ENCODE results near the gene TRAPPC8. TPM values are rescaled to one million over a fixed set of nuclear protein-coding genes. Genes with fewer than 3 reads are reported as not detected.
"Not testable (repeated sequence)": the region's sequence is repeated elsewhere in the genome, so short reads cannot be mapped to it uniquely, and the experiment has no call there.

Gene TRAPPC8
- total RNA-seq, 1 donor from 2014 or later, result 37.3 TPM

DNA sequence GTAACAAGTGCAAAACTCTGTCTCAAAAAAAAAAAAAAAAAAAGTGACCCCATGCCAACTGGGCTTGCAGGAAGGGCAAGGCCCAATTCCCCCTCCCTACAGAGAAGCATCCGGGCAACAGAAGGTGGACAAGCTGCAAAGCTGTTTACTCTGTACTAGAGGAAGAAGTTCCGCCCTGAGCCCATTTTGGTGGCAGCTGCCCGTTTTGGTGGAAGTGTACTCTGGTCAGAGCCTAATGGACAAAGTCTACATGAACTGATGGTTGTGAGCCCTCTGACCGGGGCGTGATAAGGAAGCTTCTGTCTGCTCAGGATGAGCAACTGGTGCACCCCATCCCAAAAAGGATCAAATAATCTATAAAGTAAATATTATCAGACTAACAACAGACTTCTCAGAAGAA is 65.0 kb downstream of the TRAPPC8 start:
- no peak for DNase-seq (ENCODE audit: low read depth)

GRCh38 chr18:31876707-31877106 is 66.2 kb downstream of the TRAPPC8 start:
- peak; percentile 21 for DNase-seq (ENCODE audit: low read depth)

- no peak for DNase-seq (ENCODE audit: low read depth)
These were observed 67.6 kb downstream of the TRAPPC8 start for GRCh38 chr18:31875301-31875700.

- DNase-seq (ENCODE audit: low read depth), result no peak
These were observed 79.8 kb downstream of the TRAPPC8 start for GRCh38 chr18:31863103-31863502.

- no peak for DNase-seq (ENCODE audit: low read depth)
These were observed 82.4 kb downstream of the TRAPPC8 start for GRCh38 chr18:31860488-31860887.

- DNase-seq (ENCODE audit: low read depth), result no peak
These were observed 85.3 kb downstream of the TRAPPC8 start for GRCh38 chr18:31857526-31858106.

DNA sequence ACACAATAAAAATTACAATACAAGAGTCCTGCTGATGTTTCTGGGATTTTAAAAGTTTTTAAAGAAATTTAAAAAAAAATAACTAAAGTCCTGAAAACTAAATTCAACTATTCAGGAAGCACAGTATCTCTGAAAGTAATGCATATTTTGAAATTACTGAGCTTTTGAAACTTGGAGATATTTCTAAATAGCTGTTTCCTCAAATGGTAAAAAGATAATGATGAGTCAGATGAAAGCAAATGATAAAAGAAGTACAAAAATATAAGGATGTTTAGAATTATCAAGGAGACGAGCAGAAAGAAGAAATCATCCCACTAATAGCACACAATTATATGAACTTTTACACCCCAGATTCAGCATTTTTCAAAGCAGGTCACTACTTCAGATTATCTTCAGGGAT is 92.1 kb downstream of the TRAPPC8 start:
- DNase-seq (ENCODE audit: low read depth), result no peak

GRCh38 chr18:31840499-31840898 is 102.4 kb downstream of the TRAPPC8 start:
- no peak for DNase-seq (ENCODE audit: low read depth)

DNA sequence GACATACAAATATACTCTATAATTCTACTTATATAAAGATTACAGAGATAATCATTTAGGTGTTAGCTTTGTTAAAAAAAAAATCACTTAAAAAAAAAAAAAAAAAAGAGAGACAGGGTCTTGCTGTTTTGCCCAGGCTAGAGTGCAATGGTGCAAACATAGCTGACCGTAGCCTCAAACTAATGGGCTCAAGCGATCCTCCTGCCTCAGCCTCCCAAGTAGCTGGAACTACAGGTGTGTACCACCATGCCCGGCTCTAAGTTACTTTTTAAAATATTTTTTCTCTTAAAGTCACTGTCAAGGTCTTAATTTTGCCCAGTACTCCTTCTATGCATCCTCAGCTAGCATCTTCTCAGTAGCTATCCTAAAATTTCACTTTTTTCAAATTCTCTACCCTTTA is 105.0 kb downstream of the TRAPPC8 start:
- no peak for DNase-seq (ENCODE audit: low read depth)

DNA sequence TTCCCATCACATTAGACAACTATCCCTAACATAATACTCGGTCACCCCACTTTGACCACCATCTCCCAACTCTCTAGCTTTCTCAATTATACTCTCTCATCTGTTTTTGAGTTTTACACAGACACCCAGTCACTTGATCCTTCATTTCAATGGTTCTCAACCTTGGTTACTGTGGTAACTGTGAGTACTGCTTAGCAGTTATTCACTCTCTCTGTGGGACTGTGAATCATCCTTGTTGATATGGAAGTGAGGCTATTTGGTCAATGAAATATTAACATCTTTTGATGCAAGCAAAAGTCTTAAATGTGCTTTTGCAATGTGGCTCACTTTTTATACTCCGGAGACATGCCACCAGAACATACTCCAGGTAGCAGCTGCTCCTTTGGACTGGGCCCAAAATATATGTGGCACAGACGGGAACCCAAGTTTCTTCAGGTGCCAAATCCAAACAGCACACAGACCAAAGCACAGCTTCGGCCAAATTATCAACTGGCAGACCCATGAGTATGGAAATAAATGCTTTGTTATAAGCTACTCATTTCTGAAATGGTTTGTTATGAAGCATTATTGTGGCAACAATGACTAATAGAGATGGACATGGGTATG is 107.3 kb downstream of the TRAPPC8 start:
- DNase-seq (ENCODE audit: low read depth), result peak; percentile 24

DNA sequence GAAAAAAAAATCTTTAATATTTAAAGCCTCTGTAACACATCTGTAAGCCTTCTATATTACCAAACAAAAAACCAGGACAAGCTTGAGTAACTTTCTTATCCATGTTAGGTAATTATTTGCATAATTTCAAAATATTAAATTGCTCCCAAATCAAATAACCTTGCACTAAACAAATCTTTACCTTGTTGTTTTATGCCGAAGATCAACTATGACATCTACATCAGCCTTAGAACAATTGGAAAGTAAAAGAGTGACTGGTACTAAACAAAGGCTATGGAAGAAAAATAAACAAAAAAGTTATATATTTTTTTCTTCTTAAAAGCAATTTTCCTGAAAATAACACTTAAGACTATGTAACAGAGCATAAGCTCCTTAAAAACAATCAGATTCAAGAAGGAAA is 111.0 kb downstream of the TRAPPC8 start:
- DNase-seq (ENCODE audit: low read depth), result no peak

DNA sequence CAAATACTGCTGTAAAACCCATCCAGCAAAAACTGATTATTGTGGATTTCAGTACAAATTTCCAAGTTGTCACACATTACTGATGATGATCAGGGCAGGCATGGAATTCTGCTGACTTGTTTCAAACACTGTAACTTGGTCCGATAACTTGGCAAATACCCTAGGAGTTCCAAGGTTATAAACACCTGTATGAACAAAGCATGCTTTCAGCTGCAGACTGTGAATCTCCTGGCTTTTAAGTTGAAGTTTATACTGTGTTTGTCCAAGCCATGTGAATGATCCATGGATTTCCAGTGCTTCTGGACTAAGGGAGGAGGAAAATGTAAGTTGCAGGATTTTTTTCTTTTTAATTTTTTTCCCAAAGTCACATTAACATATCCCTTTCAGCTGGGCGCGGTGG is 112.2 kb downstream of the TRAPPC8 start:
- DNase-seq (ENCODE audit: low read depth), result no peak

- DNase-seq (ENCODE audit: low read depth), result no peak
These were observed 114.3 kb downstream of the TRAPPC8 start for GRCh38 chr18:31828613-31829012.

DNA sequence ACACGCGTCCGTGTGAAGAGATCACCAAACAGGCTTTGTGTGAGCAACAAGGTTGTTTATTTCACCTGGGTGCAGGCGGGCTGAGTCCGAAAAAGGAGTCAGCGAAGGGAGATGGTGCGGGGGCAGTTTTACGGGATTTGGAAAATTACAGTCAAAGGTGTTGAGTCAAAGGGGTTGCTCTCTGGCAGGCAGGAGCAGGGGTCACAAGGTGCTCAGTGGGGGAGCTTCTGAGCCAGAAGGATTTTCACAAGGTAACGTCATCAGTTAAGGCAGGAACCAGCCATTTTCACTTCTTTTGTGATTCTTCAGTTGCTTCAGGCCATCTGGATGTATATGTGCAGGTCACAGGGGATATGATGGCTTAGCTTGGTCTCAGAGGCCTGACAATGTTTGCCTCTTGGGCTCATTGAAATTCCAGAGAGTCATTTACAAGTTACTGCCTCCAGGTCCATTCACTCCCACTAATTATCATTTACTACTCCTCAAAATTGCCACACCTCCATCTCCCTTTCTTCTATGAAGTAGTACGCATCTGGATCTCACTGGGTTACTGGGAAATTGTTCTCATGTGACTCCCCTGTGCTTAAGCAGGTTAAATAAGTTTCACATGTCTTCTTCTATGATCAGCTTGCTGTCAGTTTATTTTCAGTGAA is 116.1 kb downstream of the TRAPPC8 start:
- not testable (repeated sequence) for DNase-seq (ENCODE audit: low read depth)

DNA sequence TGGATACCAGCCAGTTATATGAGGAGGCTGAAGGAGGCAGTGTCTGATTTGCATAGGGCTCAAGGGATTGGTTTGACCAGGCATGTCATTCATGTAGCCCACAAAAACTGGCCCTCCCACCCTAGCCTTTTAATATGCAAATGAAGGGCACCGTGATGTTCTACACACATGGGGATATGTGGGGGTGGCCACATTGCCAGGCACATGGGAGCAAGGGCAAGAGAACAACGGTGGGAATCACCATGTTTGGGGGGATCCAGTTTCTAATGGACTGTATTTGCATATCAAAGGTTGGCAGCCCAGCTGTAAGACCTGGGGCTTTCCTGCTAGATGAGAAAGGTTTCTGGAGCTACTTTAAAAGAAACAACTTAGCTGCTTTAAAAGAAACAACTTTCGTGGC is 117.2 kb downstream of the TRAPPC8 start:
- no peak for DNase-seq (ENCODE audit: low read depth)

DNA sequence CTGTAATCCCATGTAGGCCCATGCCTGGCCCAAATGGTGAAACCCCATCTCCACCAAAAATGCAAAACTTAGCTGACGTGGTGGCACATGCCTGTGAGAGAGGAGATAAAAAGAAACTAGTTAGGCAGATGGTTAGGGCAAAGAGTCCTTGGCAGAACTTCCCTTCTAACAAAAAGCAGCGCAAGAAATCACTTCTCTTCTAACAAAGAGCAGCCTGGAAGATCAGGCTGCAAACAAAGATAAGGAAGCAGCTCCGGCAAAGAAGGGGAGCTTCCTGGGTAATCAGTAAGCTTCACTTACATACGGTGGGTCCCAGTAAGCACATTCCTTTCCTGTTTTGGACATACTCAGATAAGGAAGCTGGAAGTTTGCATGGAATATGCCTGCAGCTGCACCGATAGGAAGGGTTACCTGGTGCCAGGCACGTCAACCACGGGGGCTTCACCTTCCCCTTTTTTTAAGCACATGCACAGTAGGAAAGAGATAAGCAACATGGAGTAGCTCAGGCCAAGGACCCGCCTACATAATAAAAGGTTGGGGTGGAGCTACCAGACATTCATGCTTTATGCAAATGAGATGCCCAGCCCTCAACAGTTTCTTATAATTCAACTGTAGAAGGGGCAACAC is 121.3 kb downstream of the TRAPPC8 start:
- no peak for DNase-seq (ENCODE audit: low read depth)

DNA sequence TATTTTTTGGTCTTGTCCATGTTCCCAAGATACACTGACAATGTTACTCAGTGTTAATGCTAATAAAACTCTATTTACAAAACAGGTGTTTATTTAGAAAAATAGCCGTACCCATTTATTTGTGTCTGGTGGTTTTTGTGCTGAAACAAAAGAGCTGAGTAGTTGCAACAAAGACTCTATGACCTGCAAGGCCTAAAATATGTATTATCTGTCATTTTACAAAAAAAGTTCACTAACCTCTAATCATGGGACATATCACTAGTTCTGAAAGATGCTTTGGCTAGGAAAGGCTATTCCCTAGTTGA is 123.1 kb downstream of the TRAPPC8 start:
- DNase-seq (ENCODE audit: low read depth), result no peak

DNA sequence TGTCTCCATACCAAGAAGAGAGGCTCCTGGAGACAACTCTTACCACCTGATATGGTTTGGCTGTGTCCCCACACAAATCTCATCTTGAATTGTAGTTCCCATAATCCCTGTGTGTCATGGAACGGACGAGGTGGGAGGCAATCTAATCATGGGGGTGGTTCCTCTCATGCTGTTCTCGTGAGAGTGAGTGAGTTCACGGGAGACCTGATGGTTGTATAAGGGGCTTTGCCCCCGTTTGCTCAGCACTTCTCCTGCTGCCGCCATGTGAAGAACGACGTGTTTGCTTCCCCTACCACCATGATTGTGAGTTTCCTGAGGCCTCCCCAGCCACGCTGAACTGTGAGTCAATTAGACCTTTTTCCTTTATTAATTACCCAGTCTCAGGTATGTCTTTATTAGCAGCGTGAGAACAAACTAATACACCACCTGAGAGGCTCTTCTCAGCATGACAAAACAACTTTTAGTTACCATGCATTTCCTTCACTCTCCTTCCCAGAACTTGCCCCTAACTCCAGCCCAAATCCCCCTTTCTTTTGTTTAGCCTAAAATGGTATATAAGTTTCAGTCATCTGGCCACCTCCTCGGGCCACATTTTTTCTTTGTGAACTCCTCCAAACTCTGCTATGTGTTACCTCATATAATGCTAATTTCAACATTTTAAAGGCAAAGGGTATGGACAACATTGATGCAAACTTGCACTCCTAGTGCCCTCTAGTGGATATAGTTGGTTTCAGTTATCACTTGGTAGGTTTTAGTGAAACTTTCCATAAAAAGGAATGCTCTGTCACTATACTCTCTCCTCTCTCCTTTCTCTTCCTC is 123.6 kb downstream of the TRAPPC8 start:
- DNase-seq (ENCODE audit: low read depth), result peak; percentile 43

DNA sequence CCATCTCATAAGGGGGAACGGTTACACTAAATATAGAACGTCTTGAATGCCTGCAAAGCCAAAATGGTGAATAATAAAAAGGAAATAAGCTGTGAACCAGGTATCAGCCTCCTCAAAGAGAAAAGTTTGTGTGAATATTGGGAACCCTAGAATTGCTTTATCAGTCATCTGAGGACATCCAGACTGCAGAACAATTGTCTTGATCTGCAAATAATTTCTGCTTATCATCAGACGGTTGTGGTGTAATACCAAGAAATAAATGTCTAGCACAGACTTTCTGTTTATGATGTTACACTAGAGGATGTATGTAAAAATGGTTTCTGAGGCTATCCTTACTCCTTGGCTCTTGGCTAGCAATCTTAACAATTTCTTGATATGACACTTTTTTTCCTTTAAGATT is 128.8 kb downstream of the TRAPPC8 start:
- DNase-seq (ENCODE audit: low read depth), result no peak

DNA sequence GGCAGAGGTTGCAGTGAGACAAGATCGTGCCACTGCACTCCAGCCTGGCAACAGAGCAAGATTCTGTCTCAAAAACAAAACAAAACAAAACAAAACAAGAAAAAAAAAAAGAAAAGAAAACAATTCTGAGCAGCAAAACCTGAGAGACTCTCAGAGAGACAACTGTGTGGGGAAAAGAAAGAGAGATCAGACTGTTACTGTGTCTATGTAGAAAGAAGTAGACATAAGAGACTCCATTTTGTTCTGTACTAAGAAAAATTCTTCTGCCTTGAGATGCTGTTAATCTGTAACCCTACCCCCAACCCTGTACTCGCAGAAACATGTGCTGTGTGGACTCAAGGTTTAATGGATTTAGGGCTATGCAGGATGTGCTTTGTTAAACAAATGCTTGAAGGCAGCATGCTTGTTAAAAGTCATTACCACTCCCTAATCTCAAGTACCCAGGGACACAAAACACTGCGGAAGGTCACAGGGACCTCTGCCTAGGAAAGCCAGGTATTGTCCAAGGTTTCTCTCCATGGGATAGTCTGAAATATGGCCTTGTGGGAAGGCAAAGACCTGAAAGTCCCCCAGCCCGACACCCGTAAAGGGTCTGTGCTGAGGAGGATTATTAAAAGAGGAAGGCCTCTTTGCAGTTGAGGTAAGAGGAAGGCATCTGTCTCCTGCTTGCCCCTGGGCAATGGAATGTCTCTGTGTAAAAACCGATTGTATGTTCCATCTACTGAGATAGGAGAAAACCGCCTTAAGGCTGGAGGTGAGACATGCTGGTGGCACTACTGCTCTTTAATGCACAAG is 132.4 kb downstream of the TRAPPC8 start:
- not testable (repeated sequence) for DNase-seq (ENCODE audit: low read depth)

DNA sequence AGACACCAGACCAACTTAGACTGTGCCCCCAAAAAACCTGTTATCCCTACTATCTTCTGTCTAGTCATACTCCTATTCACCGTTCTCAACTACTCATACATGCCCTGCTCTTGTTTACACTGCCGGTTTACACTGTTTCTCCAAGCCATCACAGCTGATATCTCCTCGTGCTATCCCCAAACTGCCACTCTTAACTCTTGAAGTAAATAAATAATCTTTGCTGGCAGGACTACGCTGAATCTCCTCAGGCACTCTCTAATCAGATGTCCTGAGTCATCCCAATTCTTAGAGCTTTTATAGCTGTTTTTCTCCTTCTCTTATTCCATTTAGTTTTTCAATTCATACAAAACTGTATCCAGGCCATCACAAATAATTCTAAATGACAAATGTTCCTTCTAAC is 133.9 kb downstream of the TRAPPC8 start:
- DNase-seq (ENCODE audit: low read depth), result not testable (repeated sequence)
